Kidney epithelial cell (primary cell): ENCODE data around the gene CACNG6. TPM values are rescaled to one million over a fixed set of nuclear protein-coding genes. Genes with fewer than 3 reads are reported as not detected.

ENCODE experiments used
- DNase-seq: peaks from one replicate; pipeline ENCODE4 v3.0.0-alpha.2; 2010; ENCODE audit warnings: low read depth
- H3K27me3 ChIP-seq: 2 replicates; pipeline ENCODE4 v1.6.0; 2011; ENCODE audit warnings: low read length; ENCODE audit not compliant: control insufficient read depth, insufficient read depth
- H3K36me3 ChIP-seq: 2 replicates; pipeline ENCODE4 v1.5.1; 2011; ENCODE audit warnings: low read length; ENCODE audit not compliant: control insufficient read depth, insufficient read depth
- H3K4me3 ChIP-seq: 2 replicates; pipeline ENCODE4 v1.5.1; 2011; ENCODE audit warnings: low read depth, mild to moderate bottlenecking, control low read depth, low read length
- CTCF ChIP-seq: IDR thresholded peaks from 2 replicates; pipeline ENCODE4 v1.5.1; 2011; ENCODE audit warnings: mild to moderate bottlenecking, moderate library complexity, low read length, control low read depth, inconsistent platforms; ENCODE audit not compliant: insufficient read depth, poor library complexity, severe bottlenecking
- total RNA-seq: library from RNA; depleted of rRNA; stranded (reverse); fragments of >200 nt; gene quantifications from 2 replicates; pipeline ENCODE4 v1.2.3, GENCODE V29; 2015

The CACNG6 gene
- total RNA-seq, 1 donor from 2014 or later: not detected

DNA sequence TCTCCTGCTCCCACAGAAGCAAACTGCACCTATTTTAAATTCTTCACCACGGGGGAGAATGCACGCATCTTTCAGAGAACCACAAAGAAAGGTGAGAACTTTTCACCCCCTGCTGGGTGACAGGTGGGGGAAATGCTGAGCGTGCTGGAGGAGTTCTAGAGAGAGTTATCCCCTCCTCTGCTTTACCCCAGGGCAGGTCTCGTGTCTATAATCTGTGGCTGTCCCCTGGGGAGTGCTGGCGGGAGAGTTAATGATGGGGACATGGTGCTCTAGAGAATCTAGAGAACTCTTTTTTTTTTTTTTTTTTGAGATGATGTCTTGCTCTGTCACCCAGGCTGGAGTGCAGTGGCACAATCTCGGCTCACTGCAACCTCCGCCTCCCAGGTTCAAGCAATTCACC lies 6.8 kb downstream of the CACNG6 start:
- Histone ChIP-seq H3K36me3 (no peaks in the 10 kb centered on the region), H3K4me3 (no peak overlapping the region), H3K27me3 (peaks cover 10% of the 10 kb centered on the region)
- DNase-seq: no peak
- TF ChIP-seq CTCF: no peak

DNA sequence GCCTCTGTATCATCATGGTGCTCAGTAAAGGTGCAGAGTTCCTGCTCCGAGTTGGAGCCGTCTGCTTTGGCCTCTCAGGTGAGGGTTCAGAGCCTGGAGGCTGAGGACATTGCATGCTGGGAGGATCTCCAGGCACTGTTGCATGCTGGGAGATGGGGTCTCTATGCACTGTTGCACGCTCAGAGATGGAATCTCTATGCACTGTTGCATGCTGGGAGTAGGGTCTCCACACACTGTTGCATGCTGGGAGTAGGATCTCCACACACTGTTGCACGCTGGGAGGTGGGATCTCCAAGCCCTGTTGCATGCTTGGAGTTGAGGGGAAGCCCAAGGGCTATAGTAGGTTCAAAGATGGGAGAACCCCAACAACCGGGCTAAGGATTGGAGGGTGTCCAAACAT lies 8.3 kb downstream of the CACNG6 start:
- TF ChIP-seq CTCF: no peak
- Histone ChIP-seq H3K27me3 (no peaks in the 10 kb centered on the region), H3K36me3 (no peaks in the 10 kb centered on the region), H3K4me3 (no peak overlapping the region)
- DNase-seq: no peak

GRCh38 chr19:54001496-54001895 lies 10.1 kb downstream of the CACNG6 start:
- no peak for DNase-seq

DNA sequence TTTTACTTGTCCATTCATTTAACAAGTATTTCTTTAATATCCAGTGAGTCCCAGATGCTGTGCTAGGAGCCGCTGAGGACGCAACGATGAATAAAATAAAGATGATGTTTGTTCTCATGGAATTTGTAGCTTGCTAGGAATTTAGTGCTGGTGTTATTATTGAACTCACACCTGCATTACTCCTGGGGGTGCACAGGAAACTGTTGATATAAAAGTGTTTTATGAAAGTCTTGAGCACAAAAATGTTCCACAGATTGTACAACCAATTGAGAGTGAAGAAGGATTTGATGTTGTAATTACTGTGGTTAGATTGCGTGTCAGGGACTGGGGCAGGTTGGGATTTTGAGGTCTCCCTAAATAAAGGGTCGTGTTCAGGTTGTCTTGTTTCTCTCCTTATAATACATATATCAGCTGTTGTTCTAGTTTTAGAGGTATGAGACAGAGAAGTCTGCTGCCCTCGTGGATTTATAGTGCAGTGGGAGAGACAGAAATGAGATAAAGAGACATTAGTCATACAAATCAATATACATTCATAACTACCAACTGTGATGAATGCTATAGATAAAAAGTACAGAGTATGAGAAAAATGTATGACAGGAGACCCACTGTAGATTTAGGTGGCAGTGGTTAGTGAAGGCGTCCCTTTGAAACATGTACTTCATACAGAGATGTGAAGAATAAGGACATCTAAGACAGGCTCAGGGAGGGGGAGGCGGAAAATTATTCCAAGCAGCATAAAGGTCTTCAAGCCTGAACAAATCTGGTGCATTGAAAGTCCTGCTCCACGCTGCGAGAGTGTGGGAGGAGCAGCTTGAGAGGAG lies 11.3 kb downstream of the CACNG6 start:
- no peak for DNase-seq

More at GRCh38 chr19:54001496-54001895, 10.1 kb downstream of the CACNG6 start:
- Histone ChIP-seq H3K36me3 (no peaks in the 10 kb centered on the region), H3K27me3 (no peaks in the 10 kb centered on the region), H3K4me3 (no peak overlapping the region)
- no peak for TF ChIP-seq CTCF

GRCh38 chr19:54009440-54009839 lies 18.0 kb downstream of the CACNG6 start:
- Histone ChIP-seq H3K36me3 (no peaks in the 10 kb centered on the region), H3K27me3 (peaks cover 4% of the 10 kb centered on the region), H3K4me3 (no peak overlapping the region)
- no peak for TF ChIP-seq CTCF
- DNase-seq: no peak

More for the DNA sequence above, 11.3 kb downstream of the CACNG6 start:
- Histone ChIP-seq H3K27me3 (no peaks in the 10 kb centered on the region), H3K36me3 (no peaks in the 10 kb centered on the region), H3K4me3 (no peak overlapping the region)
- no peak for TF ChIP-seq CTCF

DNA sequence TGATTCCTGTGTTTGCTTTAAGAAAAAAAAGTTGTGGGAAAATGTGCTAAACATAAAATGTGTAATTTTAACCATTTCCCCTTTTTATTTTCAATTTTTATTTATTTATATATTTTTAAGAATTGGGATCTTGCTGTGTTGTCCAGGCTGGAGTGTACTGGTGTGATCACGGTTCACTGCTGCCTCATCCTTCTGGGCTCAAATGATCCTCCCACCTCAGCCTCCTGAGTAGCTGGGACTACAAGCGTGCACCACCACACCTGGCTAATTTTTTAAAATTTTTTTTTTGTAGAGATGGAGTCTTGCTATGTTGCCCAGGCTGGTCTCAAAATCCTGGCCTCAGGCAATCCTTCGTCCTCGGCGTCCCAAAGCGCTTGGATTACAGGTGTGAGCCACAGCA lies 19.0 kb downstream of the CACNG6 start:
- no peak for TF ChIP-seq CTCF
- DNase-seq: no peak

More for the DNA sequence above, 19.0 kb downstream of the CACNG6 start:
- H3K27me3 ChIP-seq: peaks cover 4% of the 10 kb centered on the region
- H3K36me3 ChIP-seq: no peaks in the 10 kb centered on the region
- H3K4me3 ChIP-seq: no peak overlapping the region
